HEK293 (cell line): ENCODE results near the gene MIF4GD.

Source experiments
- CTCF ChIA-PET: fragments of 350-600 bp; formaldehyde crosslinking; extraction: SDS; loops from one replicate; lab custom pipeline; 2021; ENCODE audit warnings: antibody characterized with exemption; lab: Yijun Ruan, JAX
- POLR2A ChIA-PET: fragments of 300-600 bp; formaldehyde crosslinking; extraction: SDS; loops from one replicate; lab custom pipeline; 2020; ENCODE audit warnings: antibody characterized with exemption, inconsistent platforms; lab: Yijun Ruan, JAX
- H3K27ac ChIP-seq: fragments of 200-500 bp; sonication (Bioruptor generic); 2 replicates; pipeline ENCODE4 v1.5.1; 2014; ENCODE audit warnings: low read depth, low read length, control low read depth, inconsistent platforms; ENCODE audit errors: extremely low read depth
- H3K36me3 ChIP-seq, 2 experiments: fragments of 200-500 bp in 1 of 2; sonication (Bioruptor generic) in 1 of 2; 1 replicate in 1 of 2; 2 replicates in 1 of 2; pipeline ENCODE4 v1.5.1; 2014 to 2017; ENCODE audit warnings: inconsistent platforms in 2 of 2, low read length in 2 of 2; ENCODE audit not compliant: control insufficient read depth in 2 of 2, insufficient read depth in 1 of 2
- H3K4me1 ChIP-seq: fragments of 200-500 bp; sonication (Bioruptor generic); 2 replicates; pipeline ENCODE4 v1.5.1; 2014; ENCODE audit warnings: mild to moderate bottlenecking, low read length, inconsistent platforms; ENCODE audit not compliant: control insufficient read depth, insufficient read depth
- H3K4me3 ChIP-seq: 2 replicates; pipeline ENCODE4 v1.5.1; 2011; ENCODE audit warnings: low read depth, mild to moderate bottlenecking, control low read depth, low read length, moderate library complexity
- H3K9me3 ChIP-seq: fragments of 200-500 bp; sonication (Bioruptor generic); 2 replicates; pipeline ENCODE4 v1.5.1; 2014; ENCODE audit warnings: low read depth, low read length, inconsistent platforms; ENCODE audit not compliant: control insufficient read depth, insufficient read depth
- KLF16 ChIP-seq: fragments of 450-650 bp; formaldehyde crosslinking; IDR thresholded peaks from 2 replicates; pipeline ENCODE4 v1.5.1; 2017; ENCODE audit warnings: missing biosample characterization, missing genetic modification characterization
- MYNN ChIP-seq: fragments of 450-650 bp; formaldehyde crosslinking; IDR thresholded peaks from 2 replicates; pipeline ENCODE4 v1.5.1; 2016; ENCODE audit warnings: missing biosample characterization, missing genetic modification characterization, borderline replicate concordance
- SCRT2 ChIP-seq: fragments of 450-650 bp; formaldehyde crosslinking; IDR thresholded peaks from 2 replicates; pipeline ENCODE4 v1.5.1; 2016; ENCODE audit warnings: missing biosample characterization, missing genetic modification characterization
- ZBTB17 ChIP-seq: fragments of 450-650 bp; formaldehyde crosslinking; IDR thresholded peaks from 2 replicates; pipeline ENCODE4 v1.5.1; 2016; ENCODE audit warnings: missing biosample characterization, missing genetic modification characterization
- ZNF311 ChIP-seq: fragments of 450-650 bp; formaldehyde crosslinking; IDR thresholded peaks from 2 replicates; pipeline ENCODE4 v1.5.1; 2017; ENCODE audit warnings: missing biosample characterization, missing genetic modification characterization, borderline replicate concordance
- ZNF335 ChIP-seq: fragments of 450-650 bp; formaldehyde crosslinking; conservative IDR thresholded peaks from 2 replicates; pipeline ENCODE4 v1.5.1; 2016; ENCODE audit warnings: missing biosample characterization, missing genetic modification characterization
- ZNF548 ChIP-seq: fragments of 450-650 bp; formaldehyde crosslinking; IDR thresholded peaks from 2 replicates; pipeline ENCODE4 v1.5.1; 2016; ENCODE audit warnings: missing biosample characterization, missing genetic modification characterization
- ZNF561 ChIP-seq: fragments of 450-650 bp; IDR thresholded peaks from 2 replicates; pipeline ENCODE4 v1.5.1; 2018; ENCODE audit warnings: missing biosample characterization, missing genetic modification characterization, borderline replicate concordance
- ZNF610 ChIP-seq: fragments of 450-650 bp; formaldehyde crosslinking; IDR thresholded peaks from 2 replicates; pipeline ENCODE4 v1.5.1; 2016; ENCODE audit warnings: missing biosample characterization, missing genetic modification characterization, borderline replicate concordance
- ZNF629 ChIP-seq: fragments of 450-650 bp; formaldehyde crosslinking; IDR thresholded peaks from 2 replicates; pipeline ENCODE4 v1.5.1; 2017; ENCODE audit warnings: missing biosample characterization, missing genetic modification characterization
- ZNF660 ChIP-seq: fragments of 450-650 bp; IDR thresholded peaks from 2 replicates; pipeline ENCODE4 v1.5.1; 2018; ENCODE audit warnings: missing biosample characterization, mild to moderate bottlenecking, missing genetic modification characterization
- ZNF76 ChIP-seq: fragments of 450-650 bp; formaldehyde crosslinking; IDR thresholded peaks from 2 replicates; pipeline ENCODE4; 2016; ENCODE audit warnings: low read depth, missing biosample characterization, missing genetic modification characterization, borderline replicate concordance
- TF ChIP-seq, protein P1 (sequence below): fragments of 450-650 bp; formaldehyde crosslinking; IDR thresholded peaks from 2 replicates; pipeline ENCODE4 v1.5.1; 2017; ENCODE audit warnings: missing biosample characterization, mild to moderate bottlenecking, missing genetic modification characterization, moderate library complexity
- TF ChIP-seq, protein P2 (sequence below): sonication (generic); formaldehyde crosslinking; IDR thresholded peaks from 2 replicates; pipeline ENCODE4 v1.8.1; 2022; ENCODE audit warnings: mild to moderate bottlenecking, moderate library complexity, missing genetic modification reagents
- TF ChIP-seq, protein P3 (sequence below): fragments of 450-650 bp; formaldehyde crosslinking; IDR thresholded peaks from 2 replicates; pipeline ENCODE4 v1.5.1; 2016; ENCODE audit warnings: missing biosample characterization, missing genetic modification characterization
- TF ChIP-seq, protein P4 (sequence below): fragments of 450-650 bp; formaldehyde crosslinking; IDR thresholded peaks from 2 replicates; pipeline ENCODE4 v1.5.1; 2016; ENCODE audit warnings: missing biosample characterization, missing genetic modification characterization
- TF ChIP-seq, protein P5 (sequence below): fragments of 450-650 bp; formaldehyde crosslinking; IDR thresholded peaks from 2 replicates; pipeline ENCODE4 v1.5.1; 2016; ENCODE audit warnings: missing biosample characterization, missing genetic modification characterization
- TF ChIP-seq, protein P6 (sequence below): fragments of 450-650 bp; formaldehyde crosslinking; IDR thresholded peaks from 2 replicates; pipeline ENCODE4 v1.5.1; 2016; ENCODE audit warnings: missing biosample characterization, missing genetic modification characterization

MIF4GD gene

DNA sequence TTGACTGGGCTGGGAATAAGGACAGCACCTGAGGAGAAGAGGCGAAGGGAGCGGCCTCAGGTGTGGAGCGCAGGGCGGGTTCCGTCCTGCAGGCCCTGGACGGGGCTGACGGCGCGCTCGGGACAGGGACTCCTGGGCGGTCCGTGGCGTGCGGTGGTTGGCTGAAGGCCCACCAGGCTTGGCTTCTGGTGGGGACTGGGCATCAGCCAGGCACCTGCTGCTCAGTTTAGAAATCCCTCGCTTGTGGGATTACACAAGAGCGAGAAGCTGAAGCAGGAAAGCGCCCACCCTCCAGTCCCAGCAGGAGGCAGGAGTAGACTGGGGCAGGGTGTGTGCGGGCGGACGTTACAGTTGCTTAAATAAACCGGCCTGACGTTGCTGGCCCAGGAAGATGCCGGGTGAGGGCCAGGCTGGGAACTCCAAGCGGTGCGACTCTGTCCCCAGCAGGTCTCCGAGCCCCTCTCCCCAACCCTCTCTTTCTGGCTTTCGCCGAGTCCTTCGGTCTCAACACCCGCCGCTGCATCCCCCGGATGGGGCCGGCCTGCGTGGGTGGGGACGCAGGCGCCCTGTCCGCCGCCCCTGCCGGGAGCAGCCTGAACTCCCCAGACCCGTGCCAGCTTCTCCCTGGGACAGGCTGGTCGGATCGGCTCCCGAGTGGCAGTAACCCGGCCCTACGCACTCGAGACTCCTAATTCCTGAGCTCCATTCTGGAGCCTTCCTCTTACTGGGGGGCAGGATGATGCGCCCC, 639 bp downstream of the MIF4GD start (continued):
- TF ChIP-seq ZNF311 (no peak), ZBTB17 (tag by site-specific recombination) (peak; percentile 69)
- TF ChIP-seq, protein P1, sequence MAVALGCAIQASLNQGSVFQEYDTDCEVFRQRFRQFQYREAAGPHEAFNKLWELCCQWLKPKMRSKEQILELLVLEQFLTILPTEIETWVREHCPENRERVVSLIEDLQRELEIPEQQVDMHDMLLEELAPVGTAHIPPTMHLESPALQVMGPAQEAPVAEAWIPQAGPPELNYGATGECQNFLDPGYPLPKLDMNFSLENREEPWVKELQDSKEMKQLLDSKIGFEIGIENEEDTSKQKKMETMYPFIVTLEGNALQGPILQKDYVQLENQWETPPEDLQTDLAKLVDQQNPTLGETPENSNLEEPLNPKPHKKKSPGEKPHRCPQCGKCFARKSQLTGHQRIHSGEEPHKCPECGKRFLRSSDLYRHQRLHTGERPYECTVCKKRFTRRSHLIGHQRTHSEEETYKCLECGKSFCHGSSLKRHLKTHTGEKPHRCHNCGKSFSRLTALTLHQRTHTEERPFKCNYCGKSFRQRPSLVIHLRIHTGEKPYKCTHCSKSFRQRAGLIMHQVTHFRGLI (tag by site-specific recombination), result peak; percentile 45; the same call in 1 of the 2 replicates

DNA sequence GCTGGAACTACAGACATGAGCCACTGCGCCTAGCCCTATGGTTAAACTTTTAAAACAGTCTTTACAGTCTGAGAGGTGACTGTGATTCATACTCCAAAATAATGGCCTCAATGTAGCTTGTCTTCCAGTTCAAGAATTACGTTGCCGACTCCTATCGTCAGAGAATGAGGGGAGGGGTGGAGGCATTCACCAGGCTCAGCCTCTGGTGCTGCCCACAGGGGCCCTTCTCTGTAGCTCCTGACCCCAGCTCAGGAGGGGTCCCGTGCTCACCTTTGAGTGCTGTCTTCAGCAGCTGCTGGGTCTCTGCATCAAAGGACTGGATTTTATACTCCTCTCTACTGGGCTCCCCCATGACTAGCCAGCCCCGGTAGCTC, 1.2 kb downstream of the MIF4GD start:
- H3K36me3 ChIP-seq, result peaks cover 11 to 54% of the 10 kb centered on the region in 2 experiments
- peaks cover 9% of the 10 kb centered on the region; the same call in 1 of the 2 replicates for H3K4me1 ChIP-seq

DNA sequence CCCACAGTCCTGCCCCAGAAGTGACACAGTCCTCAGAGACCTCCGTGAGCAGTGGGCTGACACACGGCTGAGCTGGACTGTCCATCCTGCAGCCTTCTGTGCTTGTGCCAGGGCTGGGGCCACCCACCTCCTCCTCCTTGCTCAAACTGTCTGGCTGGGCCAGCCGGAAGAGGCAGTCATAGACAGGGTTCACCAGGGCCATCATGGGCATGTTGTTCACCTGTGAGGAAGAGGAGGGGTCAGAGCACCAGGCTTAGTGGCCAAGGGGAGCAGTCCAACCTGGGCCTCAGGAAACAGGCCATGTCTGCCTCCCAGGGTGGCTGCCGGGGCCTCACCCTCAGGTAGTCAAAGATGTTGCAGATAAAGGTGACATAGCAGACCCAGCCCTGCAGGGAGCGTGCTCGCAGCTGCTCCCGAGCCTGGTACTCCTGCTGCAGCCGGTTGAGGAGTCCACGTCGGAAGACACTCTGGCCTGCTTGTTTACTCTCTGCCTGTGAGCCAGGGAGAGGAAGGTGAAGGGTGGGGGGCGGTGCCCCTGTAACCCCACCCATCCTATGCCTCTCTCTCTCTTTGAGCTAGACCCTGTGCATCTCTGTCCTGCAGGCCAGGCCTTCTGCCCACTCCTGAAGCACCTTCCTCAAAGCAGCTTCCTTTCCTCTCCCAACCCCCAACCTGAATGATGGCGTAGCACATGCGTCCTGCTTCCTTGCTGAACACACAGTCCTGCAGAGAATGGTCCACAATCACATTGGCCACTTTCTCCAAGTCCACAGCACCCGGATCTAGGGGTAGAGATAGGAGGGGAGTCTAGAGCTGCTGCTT, 3.4 kb downstream of the MIF4GD start:
- H3K36me3 ChIP-seq, result peaks cover 29 to 58% of the 10 kb centered on the region in 2 experiments
- H3K4me1 ChIP-seq, result peaks cover 9% of the 10 kb centered on the region; the same call in 1 of the 2 replicates
- H3K27ac ChIP-seq, result 0 out of 2 replicates have a peak overlapping the region, but pooled peaks have one; percentile 21
- ChIA-PET CTCF (interaction anchor here (0.7 to 4.6 kb wide), 5 partner anchors 29 to 254 kb away, joined by 3 to 22 read pairs (median 3); no protein-coding TSS in a partner anchor), POLR2A (interaction anchor here (0.7 to 5.2 kb wide), 8 partner anchors 18 to 249 kb away, joined by 3 to 26 read pairs (median 5); partner anchors contain the start of genes GRB2, NUP85, SLC25A19 and TSEN54)
- H3K9me3 ChIP-seq, result no peaks in the 10 kb centered on the region
- no peak overlapping the region for H3K4me3 ChIP-seq
- TF ChIP-seq, protein P2, sequence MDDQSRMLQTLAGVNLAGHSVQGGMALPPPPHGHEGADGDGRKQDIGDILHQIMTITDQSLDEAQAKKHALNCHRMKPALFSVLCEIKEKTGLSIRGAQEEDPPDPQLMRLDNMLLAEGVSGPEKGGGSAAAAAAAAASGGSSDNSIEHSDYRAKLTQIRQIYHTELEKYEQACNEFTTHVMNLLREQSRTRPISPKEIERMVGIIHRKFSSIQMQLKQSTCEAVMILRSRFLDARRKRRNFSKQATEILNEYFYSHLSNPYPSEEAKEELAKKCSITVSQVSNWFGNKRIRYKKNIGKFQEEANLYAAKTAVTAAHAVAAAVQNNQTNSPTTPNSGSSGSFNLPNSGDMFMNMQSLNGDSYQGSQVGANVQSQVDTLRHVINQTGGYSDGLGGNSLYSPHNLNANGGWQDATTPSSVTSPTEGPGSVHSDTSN (CRISPR knock-in tag), result no peak
- TF ChIP-seq ZNF548 (tag by site-specific recombination), result no peak
- no peak for TF ChIP-seq ZNF76 (tag by site-specific recombination)
- TF ChIP-seq, protein P3, sequence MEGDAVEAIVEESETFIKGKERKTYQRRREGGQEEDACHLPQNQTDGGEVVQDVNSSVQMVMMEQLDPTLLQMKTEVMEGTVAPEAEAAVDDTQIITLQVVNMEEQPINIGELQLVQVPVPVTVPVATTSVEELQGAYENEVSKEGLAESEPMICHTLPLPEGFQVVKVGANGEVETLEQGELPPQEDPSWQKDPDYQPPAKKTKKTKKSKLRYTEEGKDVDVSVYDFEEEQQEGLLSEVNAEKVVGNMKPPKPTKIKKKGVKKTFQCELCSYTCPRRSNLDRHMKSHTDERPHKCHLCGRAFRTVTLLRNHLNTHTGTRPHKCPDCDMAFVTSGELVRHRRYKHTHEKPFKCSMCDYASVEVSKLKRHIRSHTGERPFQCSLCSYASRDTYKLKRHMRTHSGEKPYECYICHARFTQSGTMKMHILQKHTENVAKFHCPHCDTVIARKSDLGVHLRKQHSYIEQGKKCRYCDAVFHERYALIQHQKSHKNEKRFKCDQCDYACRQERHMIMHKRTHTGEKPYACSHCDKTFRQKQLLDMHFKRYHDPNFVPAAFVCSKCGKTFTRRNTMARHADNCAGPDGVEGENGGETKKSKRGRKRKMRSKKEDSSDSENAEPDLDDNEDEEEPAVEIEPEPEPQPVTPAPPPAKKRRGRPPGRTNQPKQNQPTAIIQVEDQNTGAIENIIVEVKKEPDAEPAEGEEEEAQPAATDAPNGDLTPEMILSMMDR (tag by site-specific recombination), result peak; percentile 75
- TF ChIP-seq ZNF561 (tag by site-specific recombination), result peak; percentile 37; the same call in 1 of the 2 replicates
- TF ChIP-seq, protein P4, sequence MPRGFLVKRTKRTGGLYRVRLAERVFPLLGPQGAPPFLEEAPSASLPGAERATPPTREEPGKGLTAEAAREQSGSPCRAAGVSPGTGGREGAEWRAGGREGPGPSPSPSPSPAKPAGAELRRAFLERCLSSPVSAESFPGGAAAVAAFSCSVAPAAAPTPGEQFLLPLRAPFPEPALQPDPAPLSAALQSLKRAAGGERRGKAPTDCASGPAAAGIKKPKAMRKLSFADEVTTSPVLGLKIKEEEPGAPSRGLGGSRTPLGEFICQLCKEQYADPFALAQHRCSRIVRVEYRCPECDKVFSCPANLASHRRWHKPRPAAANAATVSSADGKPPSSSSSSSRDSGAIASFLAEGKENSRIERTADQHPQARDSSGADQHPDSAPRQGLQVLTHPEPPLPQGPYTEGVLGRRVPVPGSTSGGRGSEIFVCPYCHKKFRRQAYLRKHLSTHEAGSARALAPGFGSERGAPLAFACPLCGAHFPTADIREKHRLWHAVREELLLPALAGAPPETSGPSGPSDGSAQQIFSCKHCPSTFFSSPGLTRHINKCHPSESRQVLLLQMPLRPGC (tag by site-specific recombination), result no peak

More for the DNA sequence above, 1.2 kb downstream of the MIF4GD start:
- ChIA-PET CTCF (interaction anchor here (0.6 to 5.1 kb wide), 25 partner anchors 8 to 457 kb away, joined by 3 to 61 read pairs (median 5); partner anchors contain the start of genes GGA3, MRPS7 and SLC25A19), POLR2A (interaction anchor here (0.6 to 6.6 kb wide), 20 partner anchors 8 to 397 kb away, joined by 3 to 111 read pairs (median 8); partner anchors contain the start of genes GGA3, GRB2, LLGL2 and MRPS7)
- Histone ChIP-seq H3K27ac (peak overlapping the region; percentile 94), H3K4me3 (peak overlapping the region; percentile 65), H3K9me3 (no peaks in the 10 kb centered on the region)
- peak; percentile 20; the same call in 1 of the 2 replicates for TF ChIP-seq ZNF629
- TF ChIP-seq ZNF335 (tag by site-specific recombination), result peak; percentile 62
- TF ChIP-seq SCRT2, result no peak
- no peak for TF ChIP-seq KLF16 (tag by site-specific recombination)
- 0 out of 2 replicates have a peak, but pooled peaks have one; percentile 36 for TF ChIP-seq ZNF610 (tag by site-specific recombination)
- 0 out of 2 replicates have a peak, but pooled peaks have one; percentile 5 for TF ChIP-seq ZNF660
- TF ChIP-seq, protein P5, sequence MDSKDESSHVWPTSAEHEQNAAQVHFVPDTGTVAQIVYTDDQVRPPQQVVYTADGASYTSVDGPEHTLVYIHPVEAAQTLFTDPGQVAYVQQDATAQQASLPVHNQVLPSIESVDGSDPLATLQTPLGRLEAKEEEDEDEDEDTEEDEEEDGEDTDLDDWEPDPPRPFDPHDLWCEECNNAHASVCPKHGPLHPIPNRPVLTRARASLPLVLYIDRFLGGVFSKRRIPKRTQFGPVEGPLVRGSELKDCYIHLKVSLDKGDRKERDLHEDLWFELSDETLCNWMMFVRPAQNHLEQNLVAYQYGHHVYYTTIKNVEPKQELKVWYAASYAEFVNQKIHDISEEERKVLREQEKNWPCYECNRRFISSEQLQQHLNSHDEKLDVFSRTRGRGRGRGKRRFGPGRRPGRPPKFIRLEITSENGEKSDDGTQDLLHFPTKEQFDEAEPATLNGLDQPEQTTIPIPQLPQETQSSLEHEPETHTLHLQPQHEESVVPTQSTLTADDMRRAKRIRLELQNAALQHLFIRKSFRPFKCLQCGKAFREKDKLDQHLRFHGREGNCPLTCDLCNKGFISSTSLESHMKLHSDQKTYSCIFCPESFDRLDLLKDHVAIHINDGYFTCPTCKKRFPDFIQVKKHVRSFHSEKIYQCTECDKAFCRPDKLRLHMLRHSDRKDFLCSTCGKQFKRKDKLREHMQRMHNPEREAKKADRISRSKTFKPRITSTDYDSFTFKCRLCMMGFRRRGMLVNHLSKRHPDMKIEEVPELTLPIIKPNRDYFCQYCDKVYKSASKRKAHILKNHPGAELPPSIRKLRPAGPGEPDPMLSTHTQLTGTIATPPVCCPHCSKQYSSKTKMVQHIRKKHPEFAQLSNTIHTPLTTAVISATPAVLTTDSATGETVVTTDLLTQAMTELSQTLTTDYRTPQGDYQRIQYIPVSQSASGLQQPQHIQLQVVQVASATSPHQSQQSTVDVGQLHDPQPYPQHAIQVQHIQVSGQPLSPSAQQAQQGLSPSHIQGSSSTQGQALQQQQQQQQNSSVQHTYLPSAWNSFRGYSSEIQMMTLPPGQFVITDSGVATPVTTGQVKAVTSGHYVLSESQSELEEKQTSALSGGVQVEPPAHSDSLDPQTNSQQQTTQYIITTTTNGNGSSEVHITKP, result 0 out of 2 replicates have a peak, but pooled peaks have one; percentile 7
- TF ChIP-seq, protein P6, sequence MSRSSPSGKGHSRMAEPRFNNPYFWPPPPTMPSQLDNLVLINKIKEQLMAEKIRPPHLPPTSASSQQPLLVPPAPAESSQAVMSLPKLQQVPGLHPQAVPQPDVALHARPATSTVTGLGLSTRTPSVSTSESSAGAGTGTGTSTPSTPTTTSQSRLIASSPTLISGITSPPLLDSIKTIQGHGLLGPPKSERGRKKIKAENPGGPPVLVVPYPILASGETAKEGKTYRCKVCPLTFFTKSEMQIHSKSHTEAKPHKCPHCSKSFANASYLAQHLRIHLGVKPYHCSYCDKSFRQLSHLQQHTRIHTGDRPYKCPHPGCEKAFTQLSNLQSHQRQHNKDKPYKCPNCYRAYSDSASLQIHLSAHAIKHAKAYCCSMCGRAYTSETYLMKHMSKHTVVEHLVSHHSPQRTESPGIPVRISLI (tag by site-specific recombination), result peak; percentile 19; the same call in 1 of the 2 replicates
- peak; percentile 66; the same call in 1 of the 2 replicates for TF ChIP-seq MYNN (tag by site-specific recombination)
